A673 (cell line): ENCODE data around the gene ITLN2.
"Not testable (repeated sequence)": the region's sequence is repeated elsewhere in the genome, so short reads cannot be mapped to it uniquely, and the experiment has no call there.

Source experiments
- CTCF ChIP-seq: fragments of 300-800, 200-600 bp; sonication (generic); conservative IDR thresholded peaks from 2 replicates; pipeline ENCODE4 v1.5.1; 2017; ENCODE audit warnings: low read depth, mild to moderate bottlenecking, antibody characterized with exemption, low read length, moderate library complexity, mixed read lengths
- EZH2 ChIP-seq: fragments of 200-600 bp; sonication (generic); IDR thresholded peaks from 2 replicates; pipeline ENCODE4 v1.6.1; 2017; ENCODE audit warnings: borderline replicate concordance, low read depth, mild to moderate bottlenecking, mixed read lengths, antibody characterized with exemption, low read length; ENCODE audit not compliant: poor library complexity, severe bottlenecking

- not testable (repeated sequence) for TF ChIP-seq CTCF, EZH2
Measured at GRCh38 chr1:160933305-160933704, 21.3 kb downstream of the ITLN2 start.
